Adrenal gland (tissue), 5 donors: ENCODE results near the gene SLC41A1.
A peak's percentile ranks its signal among the peaks of the same experiment; 100 is the strongest.

Experiments
- CTCF ChIP-seq, 6 experiments: fragments of 450-650 bp in 4 of 6; fragments of 200-600 bp in 2 of 6; sonication (generic) in 1 of 6; IDR thresholded peaks; 1 replicate in 5 of 6; 2 replicates in 1 of 6; pipeline versions ENCODE4 v1.5.1 to v1.8.0; 2016 to 2021; ENCODE audit warnings: antibody characterized with exemption in 6 of 6, mild to moderate bottlenecking in 2 of 6, moderate library complexity in 1 of 6
- POLR2A ChIP-seq, 2 donors: fragments of 450-650 bp; IDR thresholded peaks; one replicate each; pipeline ENCODE4 v1.6.1; 2017; ENCODE audit warnings: antibody characterized with exemption in 2 of 2, mild to moderate bottlenecking in 2 of 2, moderate library complexity in 1 of 2
- donor health status: DM: no; HTN: no; CAD: no.

- no peak for TF ChIP-seq CTCF (IDR thresholded peaks at IDR 0.05)
- peak; percentile 18 to 81 for TF ChIP-seq POLR2A (IDR thresholded peaks at IDR 0.05)
Observed at GRCh38 chr1:205812878-205813754, at the start of gene SLC41A1.
